HepG2 (cell line): ENCODE results near the gene RUSF1. TPM values are rescaled to one million over a fixed set of nuclear protein-coding genes. Genes with fewer than 3 reads are reported as not detected.

Experiments
- ATF2 ChIP-seq: sonication (generic); formaldehyde crosslinking; IDR thresholded peaks from 2 replicates; pipeline ENCODE4 v1.4.0; 2020; ENCODE audit warnings: missing genetic modification reagents
- ELF3 ChIP-seq: IDR thresholded peaks from 2 replicates; pipeline ENCODE4 v1.6.1; 2016; ENCODE audit warnings: missing genetic modification reagents, missing compliant biosample characterization
- GABPA ChIP-seq, 2 experiments: IDR thresholded peaks; 2 replicates each; pipeline ENCODE4 v1.6.1; 2011 to 2016; ENCODE audit warnings: low read depth in 2 of 2, low read length in 1 of 2, missing biosample characterization in 1 of 2, missing genetic modification characterization in 1 of 2
- GZF1 ChIP-seq: sonication (generic); formaldehyde crosslinking; IDR thresholded peaks from 2 replicates; pipeline ENCODE4 v1.5.1; 2020; ENCODE audit warnings: mild to moderate bottlenecking, missing genetic modification reagents
- KLF13 ChIP-seq: sonication (generic); formaldehyde crosslinking; IDR thresholded peaks from 2 replicates; pipeline ENCODE4 v1.4.0; 2020; ENCODE audit warnings: mild to moderate bottlenecking, missing genetic modification reagents
- MIXL1 ChIP-seq: IDR thresholded peaks from 2 replicates; pipeline ENCODE4 v1.6.1; 2016
- MXD4 ChIP-seq: IDR thresholded peaks from 2 replicates; pipeline ENCODE4 v1.6.1; 2016; ENCODE audit warnings: mild to moderate bottlenecking, missing biosample characterization, missing genetic modification reagents
- NR2F6 ChIP-seq, 2 experiments: IDR thresholded peaks; 2 replicates each; pipeline ENCODE4 v1.6.1; 2016; ENCODE audit warnings: antibody characterized with exemption in 1 of 2, mild to moderate bottlenecking in 1 of 2
- RARA ChIP-seq: IDR thresholded peaks from 2 replicates; pipeline ENCODE4 v1.6.1; 2016; ENCODE audit warnings: missing genetic modification reagents, missing compliant biosample characterization
- RXRB ChIP-seq: IDR thresholded peaks from 2 replicates; pipeline ENCODE4 v1.6.1; 2016; ENCODE audit warnings: borderline replicate concordance, missing genetic modification reagents, missing compliant biosample characterization
- SIN3A ChIP-seq: IDR thresholded peaks from 2 replicates; pipeline ENCODE4 v1.6.1; 2011; ENCODE audit warnings: low read depth, mild to moderate bottlenecking, control low read depth, low read length, borderline replicate concordance
- SMC3 ChIP-seq: IDR thresholded peaks from 2 replicates; pipeline ENCODE4 v1.6.1; 2011; ENCODE audit warnings: low read length, improper control_type of control experiment
- SOX13 ChIP-seq, 3 experiments: fragments of 450-650 bp in 1 of 3; sonication (generic) in 1 of 3; formaldehyde crosslinking in 1 of 3; IDR thresholded peaks in 2 of 3; conservative IDR thresholded peaks in 1 of 3; 2 replicates each; pipeline versions ENCODE4 v1.5.0 to v1.6.1; 2016 to 2020; ENCODE audit warnings: antibody characterized with exemption in 1 of 3, mild to moderate bottlenecking in 1 of 3, missing compliant biosample characterization in 1 of 3, missing genetic modification reagents in 1 of 3, moderate library complexity in 1 of 3
- ZBTB39 ChIP-seq: sonication (generic); formaldehyde crosslinking; IDR thresholded peaks from 2 replicates; pipeline ENCODE4 v1.5.0; 2020; ENCODE audit warnings: missing genetic modification reagents
- ZBTB7A ChIP-seq: sonication (generic); formaldehyde crosslinking; IDR thresholded peaks from 2 replicates; pipeline ENCODE4 v1.8.0; 2022; ENCODE audit warnings: mild to moderate bottlenecking, missing genetic modification reagents
- ZBTB8A ChIP-seq: sonication (generic); formaldehyde crosslinking; IDR thresholded peaks from 2 replicates; pipeline ENCODE4 v1.4.0; 2020; ENCODE audit warnings: mild to moderate bottlenecking, low read depth, missing genetic modification reagents, borderline replicate concordance
- ZNF17 ChIP-seq: sonication (generic); formaldehyde crosslinking; IDR thresholded peaks from 2 replicates; pipeline ENCODE4 v1.5.0; 2020; ENCODE audit warnings: mild to moderate bottlenecking, missing genetic modification reagents
- ZNF572 ChIP-seq: sonication (generic); formaldehyde crosslinking; IDR thresholded peaks from 2 replicates; pipeline ENCODE4 v1.5.1; 2020; ENCODE audit warnings: mild to moderate bottlenecking, missing genetic modification reagents
- ZNF775 ChIP-seq: sonication (generic); formaldehyde crosslinking; IDR thresholded peaks from 2 replicates; pipeline ENCODE4 v1.4.0; 2020; ENCODE audit warnings: missing genetic modification reagents, mild to moderate bottlenecking, moderate library complexity, borderline replicate concordance
- ZNF850 ChIP-seq: sonication (generic); formaldehyde crosslinking; conservative IDR thresholded peaks from 2 replicates; pipeline ENCODE4 v1.9.0; 2021; ENCODE audit warnings: mild to moderate bottlenecking, missing genetic modification reagents
- polyA plus RNA-seq, 8 experiments: library from polyadenylated mRNA; depleted of rRNA in 3 of 8; stranded (reverse) in 7 of 8; unstranded in 1 of 8; fragments of >200 nt; fragmentation: Illumina TruSeq in 4 of 8; extraction: Trizol in 4 of 8; gene quantifications; 2 replicates each; pipeline versions ENCODE4 v1.2.1 to v1.2.3, GENCODE V29; 2011 to 2016; ENCODE audit warnings: low read depth in 4 of 8, missing spikeins in 1 of 8, mixed read lengths in 1 of 8; ENCODE audit not compliant: insufficient read depth in 1 of 8
- total RNA-seq, 5 experiments: library from RNA; depleted of rRNA; stranded (reverse); fragments of >200 nt; fragmentation: Illumina TruSeq; extraction: Trizol; gene quantifications; 2 replicates each; pipeline ENCODE4 v1.2.3, GENCODE V29; 2016; ENCODE audit warnings: low read depth in 1 of 5
- TF ChIP-seq, protein P1 (sequence below): fragments of 450-650 bp; IDR thresholded peaks from 2 replicates; pipeline ENCODE4 v1.6.1; 2017; ENCODE audit warnings: mild to moderate bottlenecking
- TF ChIP-seq, protein P2 (sequence below): sonication (generic); formaldehyde crosslinking; conservative IDR thresholded peaks from 2 replicates; pipeline ENCODE4 v1.4.0; 2020; ENCODE audit warnings: missing genetic modification reagents

RUSF1 gene
- total and polyA plus RNA-seq, 2 of the 13 experiments (the other 11 are each of a cell fraction or from before 2014, with no cell fraction given), result 40.8 to 50.2 TPM

DNA sequence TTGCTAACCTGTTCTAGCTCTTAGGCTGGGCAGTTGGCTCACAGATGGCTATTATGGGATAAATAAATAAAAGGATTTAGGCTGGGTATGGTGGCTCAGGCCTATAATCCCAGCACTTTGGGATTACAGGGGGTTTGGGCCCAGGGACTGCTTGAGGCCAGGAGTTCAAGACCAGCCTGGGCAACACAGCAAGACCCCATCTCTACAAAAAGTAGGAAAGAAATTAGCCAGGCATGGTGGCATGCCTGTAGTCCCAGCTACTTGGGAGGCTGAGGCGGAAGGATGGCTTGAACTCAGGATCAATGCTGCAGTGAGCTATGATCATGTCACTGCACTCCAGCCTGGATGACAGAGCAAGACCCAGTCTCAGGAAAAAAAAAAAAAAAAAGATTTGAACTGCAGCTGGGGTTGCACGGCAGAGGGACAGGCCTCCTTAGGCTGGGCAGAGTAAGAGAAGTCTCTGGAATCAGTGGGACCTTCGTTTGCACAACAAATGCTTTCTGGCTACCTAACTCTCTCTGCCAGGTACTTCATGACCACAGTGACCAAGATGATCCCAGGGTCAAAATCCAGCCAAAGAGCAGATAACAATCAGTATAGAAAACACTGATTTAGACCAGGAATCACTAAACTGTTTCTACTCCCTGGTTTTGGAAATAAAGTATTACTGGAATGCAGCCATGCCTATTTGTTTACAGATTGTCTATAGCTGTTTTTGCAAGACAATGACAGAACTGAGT, 6.8 kb downstream of the RUSF1 start (continued):
- TF ChIP-seq, protein P1, sequence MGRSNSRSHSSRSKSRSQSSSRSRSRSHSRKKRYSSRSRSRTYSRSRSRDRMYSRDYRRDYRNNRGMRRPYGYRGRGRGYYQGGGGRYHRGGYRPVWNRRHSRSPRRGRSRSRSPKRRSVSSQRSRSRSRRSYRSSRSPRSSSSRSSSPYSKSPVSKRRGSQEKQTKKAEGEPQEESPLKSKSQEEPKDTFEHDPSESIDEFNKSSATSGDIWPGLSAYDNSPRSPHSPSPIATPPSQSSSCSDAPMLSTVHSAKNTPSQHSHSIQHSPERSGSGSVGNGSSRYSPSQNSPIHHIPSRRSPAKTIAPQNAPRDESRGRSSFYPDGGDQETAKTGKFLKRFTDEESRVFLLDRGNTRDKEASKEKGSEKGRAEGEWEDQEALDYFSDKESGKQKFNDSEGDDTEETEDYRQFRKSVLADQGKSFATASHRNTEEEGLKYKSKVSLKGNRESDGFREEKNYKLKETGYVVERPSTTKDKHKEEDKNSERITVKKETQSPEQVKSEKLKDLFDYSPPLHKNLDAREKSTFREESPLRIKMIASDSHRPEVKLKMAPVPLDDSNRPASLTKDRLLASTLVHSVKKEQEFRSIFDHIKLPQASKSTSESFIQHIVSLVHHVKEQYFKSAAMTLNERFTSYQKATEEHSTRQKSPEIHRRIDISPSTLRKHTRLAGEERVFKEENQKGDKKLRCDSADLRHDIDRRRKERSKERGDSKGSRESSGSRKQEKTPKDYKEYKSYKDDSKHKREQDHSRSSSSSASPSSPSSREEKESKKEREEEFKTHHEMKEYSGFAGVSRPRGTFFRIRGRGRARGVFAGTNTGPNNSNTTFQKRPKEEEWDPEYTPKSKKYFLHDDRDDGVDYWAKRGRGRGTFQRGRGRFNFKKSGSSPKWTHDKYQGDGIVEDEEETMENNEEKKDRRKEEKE, result no peak
- TF ChIP-seq, protein P2, sequence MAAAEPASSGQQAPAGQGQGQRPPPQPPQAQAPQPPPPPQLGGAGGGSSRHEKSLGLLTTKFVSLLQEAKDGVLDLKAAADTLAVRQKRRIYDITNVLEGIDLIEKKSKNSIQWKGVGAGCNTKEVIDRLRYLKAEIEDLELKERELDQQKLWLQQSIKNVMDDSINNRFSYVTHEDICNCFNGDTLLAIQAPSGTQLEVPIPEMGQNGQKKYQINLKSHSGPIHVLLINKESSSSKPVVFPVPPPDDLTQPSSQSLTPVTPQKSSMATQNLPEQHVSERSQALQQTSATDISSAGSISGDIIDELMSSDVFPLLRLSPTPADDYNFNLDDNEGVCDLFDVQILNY (CRISPR knock-in tag), result no peak
- TF ChIP-seq MIXL1 (CRISPR knock-in tag), result 0 out of 2 replicates have a peak, but pooled peaks have one; percentile 35
- TF ChIP-seq KLF13 (CRISPR knock-in tag), result no peak
- no peak for TF ChIP-seq SOX13 (IDR thresholded peaks at IDR 0.05)
- peak in 1 of 2 experiments; percentile 34; a peak in 1 of 4 replicates for TF ChIP-seq SOX13 (CRISPR knock-in tag; conservative IDR thresholded peaks at IDR 0.05 in 1 of 2, IDR thresholded peaks at IDR 0.05 in 1 of 2)
- TF ChIP-seq RXRB (CRISPR knock-in tag), result peak; percentile 33; the same call in 1 of the 2 replicates
- TF ChIP-seq ZBTB39 (CRISPR knock-in tag), result no peak
- TF ChIP-seq GZF1 (CRISPR knock-in tag), result 0 out of 2 replicates have a peak, but pooled peaks have one; percentile 36
- TF ChIP-seq ZBTB8A, result no peak
- no peak for TF ChIP-seq ZNF850 (CRISPR knock-in tag)
- TF ChIP-seq RARA (CRISPR knock-in tag), result peak; percentile 12; the same call in 1 of the 2 replicates
- TF ChIP-seq ZNF572 (CRISPR knock-in tag), result no peak
- TF ChIP-seq ATF2 (CRISPR knock-in tag), result no peak
- TF ChIP-seq MXD4 (CRISPR knock-in tag), result no peak
- TF ChIP-seq SIN3A, result 0 out of 2 replicates have a peak, but pooled peaks have one; percentile 16
- no peak for TF ChIP-seq ZNF17 (CRISPR knock-in tag)
- TF ChIP-seq NR2F6 (IDR thresholded peaks at IDR 0.05), result 0 out of 2 replicates have a peak, but pooled peaks have one; percentile 21
- TF ChIP-seq NR2F6 (CRISPR knock-in tag; IDR thresholded peaks at IDR 0.05), result peak; percentile 16; the same call in 1 of the 2 replicates
- no peak for TF ChIP-seq ZNF775 (CRISPR knock-in tag)
- no peak for TF ChIP-seq ELF3 (CRISPR knock-in tag)
- TF ChIP-seq SMC3, result 0 out of 2 replicates have a peak, but pooled peaks have one; percentile 2
- no peak for TF ChIP-seq GABPA (IDR thresholded peaks at IDR 0.05; ENCODE audit: low read depth, low read length)
- TF ChIP-seq GABPA (CRISPR knock-in tag; IDR thresholded peaks at IDR 0.05; ENCODE audit: low read depth), result 0 out of 2 replicates have a peak, but pooled peaks have one; percentile 9
- no peak for TF ChIP-seq ZBTB7A (CRISPR knock-in tag)
